MM.1S (cell line): Measurements from ENCODE around the gene HNF1A.

Source experiments
- EZH2 ChIP-seq: fragments of 300-600 bp; sonication (generic); optimal IDR thresholded peaks from 2 replicates; pipeline ENCODE3; 2017; ENCODE audit warnings: low read depth, mild to moderate bottlenecking, antibody characterized with exemption, low read length, mixed read lengths
- EZH2phosphoT487 ChIP-seq: fragments of 300-600 bp; sonication (generic); IDR thresholded peaks from 2 replicates; pipeline ENCODE4 v1.6.1; 2018; ENCODE audit warnings: antibody characterized with exemption, low read length
- TF ChIP-seq, protein P1 (sequence below): fragments of 300-600 bp; sonication (generic); IDR thresholded peaks from 2 replicates; pipeline ENCODE4 v1.5.1; 2016; ENCODE audit warnings: antibody characterized with exemption, low read length, mixed read lengths

DNA sequence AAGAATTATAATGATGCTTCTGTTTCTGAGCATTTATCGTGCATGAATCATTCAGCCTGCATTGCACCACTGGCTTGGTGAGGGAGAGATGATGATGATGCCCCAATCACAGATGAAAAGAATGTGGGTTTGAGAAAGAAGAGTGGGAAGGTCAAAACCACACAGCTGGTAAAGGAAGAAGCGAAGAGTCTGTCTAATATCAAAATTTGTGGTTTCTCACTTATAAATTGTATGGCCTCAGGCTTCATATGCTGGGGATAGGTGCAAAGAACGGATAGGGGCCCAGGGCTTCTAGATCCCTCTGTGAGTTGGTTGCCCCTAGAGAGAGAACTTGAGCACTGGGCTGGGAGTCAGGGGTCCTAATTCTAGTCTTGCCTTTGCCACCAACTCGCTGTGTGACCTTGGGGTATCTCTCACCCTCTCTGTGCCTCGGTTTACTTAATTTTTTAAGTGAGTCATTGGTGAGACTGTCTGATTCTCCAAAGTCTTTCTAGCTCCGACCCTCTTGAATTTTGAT lies 58.5 kb downstream of the HNF1A start:
- TF ChIP-seq, protein P1, sequence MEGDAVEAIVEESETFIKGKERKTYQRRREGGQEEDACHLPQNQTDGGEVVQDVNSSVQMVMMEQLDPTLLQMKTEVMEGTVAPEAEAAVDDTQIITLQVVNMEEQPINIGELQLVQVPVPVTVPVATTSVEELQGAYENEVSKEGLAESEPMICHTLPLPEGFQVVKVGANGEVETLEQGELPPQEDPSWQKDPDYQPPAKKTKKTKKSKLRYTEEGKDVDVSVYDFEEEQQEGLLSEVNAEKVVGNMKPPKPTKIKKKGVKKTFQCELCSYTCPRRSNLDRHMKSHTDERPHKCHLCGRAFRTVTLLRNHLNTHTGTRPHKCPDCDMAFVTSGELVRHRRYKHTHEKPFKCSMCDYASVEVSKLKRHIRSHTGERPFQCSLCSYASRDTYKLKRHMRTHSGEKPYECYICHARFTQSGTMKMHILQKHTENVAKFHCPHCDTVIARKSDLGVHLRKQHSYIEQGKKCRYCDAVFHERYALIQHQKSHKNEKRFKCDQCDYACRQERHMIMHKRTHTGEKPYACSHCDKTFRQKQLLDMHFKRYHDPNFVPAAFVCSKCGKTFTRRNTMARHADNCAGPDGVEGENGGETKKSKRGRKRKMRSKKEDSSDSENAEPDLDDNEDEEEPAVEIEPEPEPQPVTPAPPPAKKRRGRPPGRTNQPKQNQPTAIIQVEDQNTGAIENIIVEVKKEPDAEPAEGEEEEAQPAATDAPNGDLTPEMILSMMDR: no peak
- no peak for TF ChIP-seq EZH2
- TF ChIP-seq EZH2phosphoT487: no peak
